Colonic mucosa (tissue), 4 donors: ENCODE data around the gene CHST8. TPM values are rescaled to one million over a fixed set of nuclear protein-coding genes. Genes with fewer than 3 reads are reported as not detected.

Experiments
- DNase-seq: peaks from one replicate; pipeline ENCODE4 v3.0.0-alpha.2; 2020
- H3K27ac ChIP-seq: fragments of 200-600 bp; one replicate; pipeline ENCODE4 v1.8.0; 2021
- H3K27me3 ChIP-seq: fragments of 200-600 bp; one replicate; pipeline ENCODE4 v1.8.0; 2021
- H3K36me3 ChIP-seq: fragments of 200-600 bp; one replicate; pipeline ENCODE4 v1.8.0; 2021
- H3K4me1 ChIP-seq: fragments of 200-600 bp; one replicate; pipeline ENCODE4 v1.8.0; 2021; ENCODE audit warnings: mild to moderate bottlenecking
- H3K4me3 ChIP-seq: fragments of 200-600 bp; one replicate; pipeline ENCODE4 v1.8.0; 2021
- H3K9ac ChIP-seq, 2 donors: one replicate each; pipeline ENCODE4 v1.7.0; 2013; ENCODE audit warnings: control low read depth in 2 of 2, low read depth in 2 of 2, low read length in 2 of 2
- H3K9me3 ChIP-seq: fragments of 200-600 bp; one replicate; pipeline ENCODE4 v1.8.0; 2021
- intact Hi-C: fragments of 100-400 bp; cut with DNase I; formaldehyde crosslinking; loops from one replicate; pipeline ENCODE4 v1.14.1; 2022
- total RNA-seq, 2 donors: library from RNA; stranded (reverse); fragmentation: NEBNext Ultra II Directional in 1 of 2; extraction: Animal tissue kit (Norgen Biotek cat#: 25700) in 1 of 2; gene quantifications; one replicate each; pipeline ENCODE4 v1.2.1, GENCODE V29; 2021
- TF ChIP-seq, protein P1 (sequence below): fragments of 200-600 bp; IDR thresholded peaks from one replicate; pipeline ENCODE4 v1.8.0; 2022; ENCODE audit warnings: antibody characterized with exemption, mild to moderate bottlenecking
- donor health status: healthy.
- donor health status: DM: no; HTN: no; CAD: no.
- donor health status: DM: no; HTN: no; CAD: no.

Gene CHST8
- total RNA-seq, 2 donors from 2014 or later, result not detected

DNA sequence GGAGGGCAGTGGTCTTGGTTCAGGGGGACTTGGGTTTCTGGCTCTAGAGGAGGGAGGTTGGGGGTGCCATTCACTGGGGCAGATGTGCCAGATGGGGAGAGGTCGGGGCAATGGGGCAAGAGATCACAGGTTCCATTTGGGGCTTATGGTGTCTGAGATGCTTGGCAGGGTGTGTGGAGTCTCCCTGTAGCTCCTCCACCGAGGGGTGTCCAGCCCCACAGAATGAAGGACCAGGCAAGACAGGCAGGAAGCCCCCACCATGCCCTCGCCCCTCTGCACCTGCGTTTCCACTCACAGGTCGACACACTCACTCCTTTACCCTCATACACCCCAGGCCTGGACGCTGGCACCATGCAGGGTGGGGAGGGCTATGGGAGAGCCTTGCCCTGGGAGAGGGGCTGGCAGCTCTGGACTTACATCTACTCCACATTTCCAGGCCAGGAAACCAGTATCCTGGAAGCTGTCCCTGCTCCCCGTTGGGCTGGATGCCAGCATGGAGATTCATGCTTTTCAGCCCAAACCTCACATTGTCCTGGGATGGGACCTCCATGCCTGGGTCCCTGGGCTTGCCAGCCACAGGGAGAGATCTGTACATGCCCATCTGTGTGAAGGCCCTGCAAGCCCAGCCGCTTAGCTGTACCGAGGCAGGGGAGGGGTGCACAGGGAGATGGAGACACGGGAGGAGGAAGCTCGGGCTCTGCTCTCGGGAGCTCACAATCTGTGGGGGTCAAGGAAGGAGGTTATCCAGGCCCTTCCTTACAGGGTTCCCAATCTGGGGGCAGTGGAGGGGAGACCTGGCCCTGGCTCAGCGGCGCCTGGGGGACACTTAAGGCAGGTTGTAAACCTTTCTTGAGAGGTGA is 77.1 kb downstream of the CHST8 start:
- H3K4me1 ChIP-seq, result no peaks in the 10 kb centered on the region
- TF ChIP-seq, protein P1, sequence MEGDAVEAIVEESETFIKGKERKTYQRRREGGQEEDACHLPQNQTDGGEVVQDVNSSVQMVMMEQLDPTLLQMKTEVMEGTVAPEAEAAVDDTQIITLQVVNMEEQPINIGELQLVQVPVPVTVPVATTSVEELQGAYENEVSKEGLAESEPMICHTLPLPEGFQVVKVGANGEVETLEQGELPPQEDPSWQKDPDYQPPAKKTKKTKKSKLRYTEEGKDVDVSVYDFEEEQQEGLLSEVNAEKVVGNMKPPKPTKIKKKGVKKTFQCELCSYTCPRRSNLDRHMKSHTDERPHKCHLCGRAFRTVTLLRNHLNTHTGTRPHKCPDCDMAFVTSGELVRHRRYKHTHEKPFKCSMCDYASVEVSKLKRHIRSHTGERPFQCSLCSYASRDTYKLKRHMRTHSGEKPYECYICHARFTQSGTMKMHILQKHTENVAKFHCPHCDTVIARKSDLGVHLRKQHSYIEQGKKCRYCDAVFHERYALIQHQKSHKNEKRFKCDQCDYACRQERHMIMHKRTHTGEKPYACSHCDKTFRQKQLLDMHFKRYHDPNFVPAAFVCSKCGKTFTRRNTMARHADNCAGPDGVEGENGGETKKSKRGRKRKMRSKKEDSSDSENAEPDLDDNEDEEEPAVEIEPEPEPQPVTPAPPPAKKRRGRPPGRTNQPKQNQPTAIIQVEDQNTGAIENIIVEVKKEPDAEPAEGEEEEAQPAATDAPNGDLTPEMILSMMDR, result no peak
- H3K27me3 ChIP-seq, result no peaks in the 10 kb centered on the region
- no peaks in the 10 kb centered on the region for H3K9me3 ChIP-seq
- no peak overlapping the region for H3K27ac ChIP-seq
- no peak overlapping the region for H3K4me3 ChIP-seq
- intact Hi-C loops, result no loop called here
- no peak for DNase-seq
- no peak overlapping the region for H3K9ac ChIP-seq
- no peaks in the 10 kb centered on the region for H3K36me3 ChIP-seq

- Histone ChIP-seq H3K36me3 (no peaks in the 10 kb centered on the region), H3K9ac (no peak overlapping the region), H3K27ac (no peak overlapping the region), H3K27me3 (no peaks in the 10 kb centered on the region), H3K4me1 (no peaks in the 10 kb centered on the region), H3K4me3 (no peak overlapping the region), H3K9me3 (no peaks in the 10 kb centered on the region)
- TF ChIP-seq, protein P1, result no peak
- DNase-seq, result no peak
- intact Hi-C loops, result no loop called here
These were observed 78.1 kb downstream of the CHST8 start for GRCh38 chr19:33699754-33700407.

GRCh38 chr19:33700408-33701013 is 78.8 kb downstream of the CHST8 start:
- intact Hi-C loops, result no loop called here
- no peaks in the 10 kb centered on the region for H3K9me3 ChIP-seq
- no peaks in the 10 kb centered on the region for H3K27me3 ChIP-seq
- no peak overlapping the region for H3K4me3 ChIP-seq
- no peaks in the 10 kb centered on the region for H3K4me1 ChIP-seq
- TF ChIP-seq, protein P1, result no peak
- DNase-seq, result no peak
- H3K9ac ChIP-seq, result no peak overlapping the region
- H3K36me3 ChIP-seq, result no peaks in the 10 kb centered on the region
- H3K27ac ChIP-seq, result no peak overlapping the region

GRCh38 chr19:33701565-33701964 is 79.8 kb downstream of the CHST8 start:
- Histone ChIP-seq H3K4me3 (no peak overlapping the region), H3K27me3 (no peaks in the 10 kb centered on the region), H3K4me1 (no peaks in the 10 kb centered on the region), H3K9me3 (no peaks in the 10 kb centered on the region), H3K27ac (no peak overlapping the region), H3K36me3 (no peaks in the 10 kb centered on the region), H3K9ac (no peak overlapping the region)
- DNase-seq, result no peak
- TF ChIP-seq, protein P1, result no peak
- intact Hi-C loops, result no loop called here

DNA sequence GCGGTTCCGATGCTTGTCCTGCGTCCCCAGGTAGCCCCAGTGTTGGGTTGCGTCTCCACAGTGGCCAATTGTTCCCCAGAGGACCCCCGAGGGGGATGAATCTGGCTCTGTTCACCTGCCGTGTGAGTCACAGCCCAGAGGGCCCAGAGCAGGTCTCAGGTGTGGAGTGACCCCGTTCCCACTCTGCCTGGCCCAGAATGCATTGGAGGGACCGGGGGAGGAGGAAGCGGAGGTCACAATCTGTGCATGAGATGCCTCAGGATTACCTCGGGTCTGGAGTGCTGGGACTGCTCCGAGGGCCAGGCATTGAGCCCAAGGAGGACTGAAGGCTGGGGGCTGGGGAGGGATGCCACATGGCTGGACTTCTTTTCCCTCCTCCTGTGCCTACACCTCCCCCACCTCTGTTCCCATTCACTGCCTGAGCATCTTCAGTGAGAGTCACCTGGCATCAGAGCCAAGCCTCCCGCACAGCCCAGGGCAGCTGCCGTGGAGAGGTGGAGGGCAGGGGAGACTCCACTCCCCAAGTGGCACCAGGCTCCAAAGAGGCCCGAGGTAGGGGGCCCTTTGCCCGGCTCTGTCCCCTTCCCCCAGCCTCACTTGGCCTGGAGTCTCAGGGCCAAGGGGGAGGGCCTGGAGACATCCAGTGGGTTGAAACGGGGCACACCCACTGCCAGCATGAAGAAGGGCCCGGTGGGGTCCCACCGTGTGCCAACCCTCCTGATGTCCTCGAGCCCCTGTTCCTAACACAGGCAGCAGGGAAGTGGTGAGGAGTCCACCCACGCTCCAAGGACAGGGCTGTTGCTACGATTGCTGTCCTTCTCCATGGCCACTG is 81.1 kb downstream of the CHST8 start:
- no peaks in the 10 kb centered on the region for H3K36me3 ChIP-seq
- no peaks in the 10 kb centered on the region for H3K9me3 ChIP-seq
- TF ChIP-seq, protein P1, result no peak
- no peak overlapping the region for H3K9ac ChIP-seq
- DNase-seq, result no peak
- no peaks in the 10 kb centered on the region for H3K27me3 ChIP-seq
- H3K4me3 ChIP-seq, result no peak overlapping the region
- no peak overlapping the region for H3K27ac ChIP-seq
- intact Hi-C loops, result no loop called here
- H3K4me1 ChIP-seq, result no peaks in the 10 kb centered on the region
